Upper lobe of left lung (tissue), 4 donors: ENCODE data around the gene MXRA7.

Experiments
- POLR2A ChIP-seq, 4 donors: fragments of 450-650 bp; IDR thresholded peaks; one replicate each; pipeline ENCODE4 v1.5.1; 2016 to 2017; ENCODE audit warnings: antibody characterized with exemption in 4 of 4, mild to moderate bottlenecking in 2 of 4
- TF ChIP-seq, protein P1 (sequence below), 6 experiments: fragments of 450-650 bp in 4 of 6; fragments of 200-600 bp in 2 of 6; sonication (generic) in 2 of 6; IDR thresholded peaks; one replicate each; pipeline ENCODE4 v1.5.1; 2016 to 2019; ENCODE audit warnings: antibody characterized with exemption in 6 of 6

DNA sequence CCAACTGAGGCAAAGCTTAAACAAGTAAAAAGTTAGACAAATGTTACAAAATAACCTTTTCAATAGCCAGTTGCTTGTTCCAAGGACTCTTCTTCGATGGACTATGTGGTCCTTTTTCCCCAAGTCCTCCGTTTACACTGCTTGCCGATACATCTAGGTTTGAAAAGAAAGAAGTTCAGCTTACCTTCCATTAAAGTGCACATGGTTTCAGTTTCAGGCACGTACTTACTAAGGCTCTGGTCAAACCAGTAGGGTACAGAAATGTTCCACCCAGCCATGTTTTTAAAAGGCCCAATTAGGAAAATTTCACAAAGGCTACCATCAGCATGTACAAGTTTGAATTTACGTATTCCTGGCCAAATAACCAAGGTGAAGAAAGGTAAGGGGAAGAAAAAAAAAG, 24.2 kb upstream of the MXRA7 start:
- TF ChIP-seq, protein P1, sequence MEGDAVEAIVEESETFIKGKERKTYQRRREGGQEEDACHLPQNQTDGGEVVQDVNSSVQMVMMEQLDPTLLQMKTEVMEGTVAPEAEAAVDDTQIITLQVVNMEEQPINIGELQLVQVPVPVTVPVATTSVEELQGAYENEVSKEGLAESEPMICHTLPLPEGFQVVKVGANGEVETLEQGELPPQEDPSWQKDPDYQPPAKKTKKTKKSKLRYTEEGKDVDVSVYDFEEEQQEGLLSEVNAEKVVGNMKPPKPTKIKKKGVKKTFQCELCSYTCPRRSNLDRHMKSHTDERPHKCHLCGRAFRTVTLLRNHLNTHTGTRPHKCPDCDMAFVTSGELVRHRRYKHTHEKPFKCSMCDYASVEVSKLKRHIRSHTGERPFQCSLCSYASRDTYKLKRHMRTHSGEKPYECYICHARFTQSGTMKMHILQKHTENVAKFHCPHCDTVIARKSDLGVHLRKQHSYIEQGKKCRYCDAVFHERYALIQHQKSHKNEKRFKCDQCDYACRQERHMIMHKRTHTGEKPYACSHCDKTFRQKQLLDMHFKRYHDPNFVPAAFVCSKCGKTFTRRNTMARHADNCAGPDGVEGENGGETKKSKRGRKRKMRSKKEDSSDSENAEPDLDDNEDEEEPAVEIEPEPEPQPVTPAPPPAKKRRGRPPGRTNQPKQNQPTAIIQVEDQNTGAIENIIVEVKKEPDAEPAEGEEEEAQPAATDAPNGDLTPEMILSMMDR (IDR thresholded peaks at IDR 0.05): no peak
- no peak for TF ChIP-seq POLR2A (IDR thresholded peaks at IDR 0.05)
